SKM-1 treated with dmso at 0.1 percent for 144 hours (cell line): ENCODE measurements around the gene ST6GAL1.

ENCODE experiments used
- DNase-seq: peaks from one replicate; lab custom pipeline; 2025; ENCODE audit not compliant: unreplicated experiment; lab: John Stamatoyannopoulos, UW

Gene ST6GAL1

GRCh38 chr3:187072511-187072910, 142.2 kb downstream of the ST6GAL1 start:
- peak; percentile 2 for DNase-seq

GRCh38 chr3:187073581-187074098, 143.3 kb downstream of the ST6GAL1 start:
- DNase-seq = no peak

GRCh38 chr3:187074846-187075245, 144.5 kb downstream of the ST6GAL1 start:
- DNase-seq = no peak

- no peak for DNase-seq
Measured at GRCh38 chr3:187076297-187076696, 146.0 kb downstream of the ST6GAL1 start.

- DNase-seq = no peak
Measured at GRCh38 chr3:187077085-187077484, 146.8 kb downstream of the ST6GAL1 start.

GRCh38 chr3:187077537-187077936, 147.2 kb downstream of the ST6GAL1 start:
- DNase-seq = no peak

- no peak for DNase-seq
Measured at GRCh38 chr3:187079090-187080022, 149.0 kb downstream of the ST6GAL1 start.

- no peak for DNase-seq
Measured at GRCh38 chr3:187080799-187081450, 150.6 kb downstream of the ST6GAL1 start.

GRCh38 chr3:187082758-187083375, 152.5 kb downstream of the ST6GAL1 start:
- peak; percentile 4 for DNase-seq

GRCh38 chr3:187084126-187084525, 153.8 kb downstream of the ST6GAL1 start:
- DNase-seq = no peak

GRCh38 chr3:187084580-187084979, 154.3 kb downstream of the ST6GAL1 start:
- no peak for DNase-seq

- DNase-seq = no peak
Measured at GRCh38 chr3:187085021-187085666, 154.8 kb downstream of the ST6GAL1 start.

GRCh38 chr3:187085933-187086332, 155.6 kb downstream of the ST6GAL1 start:
- no peak for DNase-seq

GRCh38 chr3:187086831-187087230, 156.5 kb downstream of the ST6GAL1 start:
- no peak for DNase-seq

GRCh38 chr3:187088701-187089100, 158.4 kb downstream of the ST6GAL1 start:
- no peak for DNase-seq

GRCh38 chr3:187093320-187093719, 163.0 kb downstream of the ST6GAL1 start:
- no peak for DNase-seq

GRCh38 chr3:187098923-187099512, 168.7 kb downstream of the ST6GAL1 start:
- no peak for DNase-seq

GRCh38 chr3:187101184-187102072, 171.1 kb downstream of the ST6GAL1 start:
- no peak for DNase-seq

- DNase-seq = no peak
Measured at GRCh38 chr3:187102073-187102634, 171.8 kb downstream of the ST6GAL1 start.
